Testis (tissue), 2 donors: ENCODE measurements around the gene GATA2.

Experiments
- CTCF ChIP-seq, 3 experiments: fragments of 450-650 bp in 2 of 3; fragments of 200-600 bp in 1 of 3; sonication (generic) in 1 of 3; IDR thresholded peaks; one replicate each; pipeline ENCODE4 v1.5.1; 2016 to 2019; ENCODE audit warnings: antibody characterized with exemption in 3 of 3, mild to moderate bottlenecking in 2 of 3, moderate library complexity in 1 of 3
- POLR2A ChIP-seq: fragments of 450-650 bp; IDR thresholded peaks from one replicate; pipeline ENCODE4 v1.6.1; 2017; ENCODE audit warnings: antibody characterized with exemption, mild to moderate bottlenecking, moderate library complexity

GRCh38 chr3:128488636-128488990 lies 4.4 kb downstream of the GATA2 start:
- TF ChIP-seq POLR2A (no peak), CTCF (IDR thresholded peaks at IDR 0.05) (no peak)
